Measurements from ENCODE around the gene PLCG1.

The PLCG1 gene

DNA sequence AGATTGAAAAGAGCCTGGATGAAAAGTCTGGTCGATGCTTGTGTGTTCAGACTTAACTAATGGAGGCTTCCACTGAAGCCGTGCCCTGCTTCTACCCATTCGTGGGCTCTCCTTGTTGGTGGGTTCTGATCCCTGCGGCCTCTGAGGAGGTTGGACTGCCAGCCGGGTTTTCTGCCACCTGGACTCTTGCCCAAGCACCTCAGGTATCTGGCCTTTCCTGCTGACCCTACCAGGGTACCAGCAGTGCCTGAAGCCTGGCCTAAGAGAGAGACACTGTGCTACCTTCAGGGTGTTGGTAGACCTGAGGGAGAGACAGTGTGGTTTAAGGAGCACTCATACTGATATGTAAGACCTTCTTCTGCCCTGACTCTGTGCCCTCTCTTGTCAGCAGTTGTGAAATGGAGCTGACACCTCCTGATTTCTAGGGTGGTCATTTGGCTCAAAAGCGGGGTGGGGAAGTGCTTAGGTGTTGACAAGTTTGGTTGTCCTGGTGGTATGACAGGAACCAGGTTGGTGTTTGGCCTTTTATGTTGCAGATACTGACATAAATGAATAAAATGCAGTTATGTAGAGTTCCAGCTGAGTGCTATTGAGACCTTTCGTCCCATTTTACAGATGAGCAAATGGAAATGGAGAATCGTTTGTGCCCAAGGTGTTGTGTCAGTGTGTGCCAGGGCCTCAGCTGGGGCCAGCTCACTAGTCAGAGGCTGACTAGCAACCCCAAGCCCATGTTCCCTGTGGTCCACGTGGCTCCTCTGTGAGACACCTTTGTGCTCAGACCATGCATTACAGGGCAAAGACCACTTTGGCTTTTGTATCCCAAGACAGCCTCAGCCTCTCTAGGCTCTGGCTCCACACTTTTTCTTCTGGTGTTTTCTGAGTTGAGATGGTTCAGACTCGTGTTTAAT is 3.1 kb downstream of the PLCG1 start:
- H3K27ac ChIP-seq = no peak overlapping the region
- H3K4me3 ChIP-seq (IDR thresholded peaks at IDR 0.05; ENCODE audit: insufficient read depth, low read depth, low read length) = no peak overlapping the region
- H3K4me2 ChIP-seq = no peak overlapping the region
- no peak overlapping the region for H3K9ac ChIP-seq
- H3K27me3 ChIP-seq (ENCODE audit: insufficient read depth, low read depth) = no peaks in the 10 kb centered on the region
- no peak overlapping the region for H2AFZ ChIP-seq (ENCODE audit: low read depth)
- no peaks in the 10 kb centered on the region; the same call in 1 of the 2 replicates for H3K79me2 ChIP-seq (ENCODE audit: insufficient read depth, low read depth)
- no peaks in the 10 kb centered on the region for H3K36me3 ChIP-seq (ENCODE audit: insufficient read depth)
- H4K20me1 ChIP-seq (ENCODE audit: insufficient read depth) = no peaks in the 10 kb centered on the region
- TF ChIP-seq, protein P1, sequence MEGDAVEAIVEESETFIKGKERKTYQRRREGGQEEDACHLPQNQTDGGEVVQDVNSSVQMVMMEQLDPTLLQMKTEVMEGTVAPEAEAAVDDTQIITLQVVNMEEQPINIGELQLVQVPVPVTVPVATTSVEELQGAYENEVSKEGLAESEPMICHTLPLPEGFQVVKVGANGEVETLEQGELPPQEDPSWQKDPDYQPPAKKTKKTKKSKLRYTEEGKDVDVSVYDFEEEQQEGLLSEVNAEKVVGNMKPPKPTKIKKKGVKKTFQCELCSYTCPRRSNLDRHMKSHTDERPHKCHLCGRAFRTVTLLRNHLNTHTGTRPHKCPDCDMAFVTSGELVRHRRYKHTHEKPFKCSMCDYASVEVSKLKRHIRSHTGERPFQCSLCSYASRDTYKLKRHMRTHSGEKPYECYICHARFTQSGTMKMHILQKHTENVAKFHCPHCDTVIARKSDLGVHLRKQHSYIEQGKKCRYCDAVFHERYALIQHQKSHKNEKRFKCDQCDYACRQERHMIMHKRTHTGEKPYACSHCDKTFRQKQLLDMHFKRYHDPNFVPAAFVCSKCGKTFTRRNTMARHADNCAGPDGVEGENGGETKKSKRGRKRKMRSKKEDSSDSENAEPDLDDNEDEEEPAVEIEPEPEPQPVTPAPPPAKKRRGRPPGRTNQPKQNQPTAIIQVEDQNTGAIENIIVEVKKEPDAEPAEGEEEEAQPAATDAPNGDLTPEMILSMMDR (conservative IDR thresholded peaks at IDR 0.05; ENCODE audit: low read depth, low read length) = no peak
- H3K4me1 ChIP-seq (ENCODE audit: low read depth, poor library complexity, severe bottlenecking) = no peaks in the 10 kb centered on the region

DNA sequence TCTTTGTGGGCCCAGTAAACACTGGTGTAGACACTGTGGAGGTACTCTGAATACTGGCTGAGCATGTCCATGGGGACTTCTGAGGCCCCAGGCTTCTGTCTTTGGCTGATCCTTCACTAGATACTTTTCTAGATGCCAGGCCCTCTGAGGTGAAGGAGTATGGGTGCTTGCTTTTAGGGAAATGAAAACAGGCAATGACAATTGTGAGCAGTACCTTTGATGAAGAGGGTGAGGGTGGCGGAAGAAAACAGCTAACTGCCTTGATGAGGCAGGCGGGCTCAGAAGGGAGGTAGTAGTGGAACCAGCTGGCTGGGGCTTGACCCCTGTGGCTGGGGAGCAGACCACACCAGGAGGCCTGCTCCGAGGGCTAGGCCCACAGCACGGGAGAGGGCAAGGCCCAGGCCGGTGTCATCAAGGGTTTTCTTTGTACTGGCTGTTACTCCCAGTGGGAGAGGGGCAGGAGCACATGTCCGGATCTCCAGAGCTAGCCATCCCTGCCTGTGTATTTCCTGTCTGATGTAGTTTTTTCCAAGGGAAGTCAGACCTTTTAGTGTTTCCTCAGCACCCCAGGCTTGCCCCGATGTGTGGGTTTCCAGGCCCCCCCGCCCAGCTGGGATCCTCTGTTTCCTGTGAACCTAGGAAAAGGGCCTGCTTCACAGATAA is 3.9 kb downstream of the PLCG1 start:
- no peaks in the 10 kb centered on the region for H3K36me3 ChIP-seq (ENCODE audit: insufficient read depth)
- H2AFZ ChIP-seq (ENCODE audit: low read depth) = no peak overlapping the region
- H3K27me3 ChIP-seq (ENCODE audit: insufficient read depth, low read depth) = no peaks in the 10 kb centered on the region
- H3K4me1 ChIP-seq (ENCODE audit: low read depth, poor library complexity, severe bottlenecking) = no peaks in the 10 kb centered on the region
- no peak overlapping the region for H3K27ac ChIP-seq
- H4K20me1 ChIP-seq (ENCODE audit: insufficient read depth) = no peaks in the 10 kb centered on the region
- no peak overlapping the region for H3K9ac ChIP-seq
- no peak overlapping the region for H3K4me2 ChIP-seq
- no peak overlapping the region for H3K4me3 ChIP-seq (IDR thresholded peaks at IDR 0.05; ENCODE audit: insufficient read depth, low read depth, low read length)
- TF ChIP-seq, protein P1 (conservative IDR thresholded peaks at IDR 0.05; ENCODE audit: low read depth, low read length) = no peak
- no peaks in the 10 kb centered on the region; the same call in 1 of the 2 replicates for H3K79me2 ChIP-seq (ENCODE audit: insufficient read depth, low read depth)

DNA sequence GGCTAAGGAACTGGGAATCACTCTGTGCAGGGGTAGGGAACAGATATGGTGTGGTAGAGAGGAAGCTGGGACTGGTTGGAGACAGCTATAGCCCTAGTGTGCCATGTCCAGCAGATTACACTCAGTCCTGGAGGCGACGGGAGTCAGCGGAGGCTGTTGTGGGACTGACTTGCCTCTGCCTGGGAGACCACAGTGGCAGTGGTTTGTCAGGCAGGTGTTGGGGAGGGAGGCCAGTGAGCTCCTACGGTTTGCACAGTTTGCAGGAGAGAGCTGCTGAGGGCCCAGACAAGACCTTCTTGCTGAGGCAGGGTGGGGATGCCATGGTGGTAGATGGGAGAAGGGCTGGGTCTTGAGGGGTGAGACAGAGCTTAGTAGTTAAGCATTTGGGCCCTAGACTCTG is 4.9 kb downstream of the PLCG1 start:
- Histone ChIP-seq H4K20me1 (ENCODE audit: insufficient read depth) (no peaks in the 10 kb centered on the region), H3K79me2 (ENCODE audit: insufficient read depth, low read depth) (no peaks in the 10 kb centered on the region; the same call in 1 of the 2 replicates), H3K9ac (no peak overlapping the region), H3K36me3 (ENCODE audit: insufficient read depth) (no peaks in the 10 kb centered on the region), H3K4me2 (no peak overlapping the region), H3K4me1 (ENCODE audit: low read depth, poor library complexity, severe bottlenecking) (no peaks in the 10 kb centered on the region), H3K4me3 (IDR thresholded peaks at IDR 0.05; ENCODE audit: insufficient read depth, low read depth, low read length) (no peak overlapping the region), H3K27ac (no peak overlapping the region), H2AFZ (ENCODE audit: low read depth) (no peak overlapping the region), H3K27me3 (ENCODE audit: insufficient read depth, low read depth) (no peaks in the 10 kb centered on the region)
- TF ChIP-seq, protein P1 (conservative IDR thresholded peaks at IDR 0.05; ENCODE audit: low read depth, low read length) = no peak

GRCh38 chr20:41142919-41143318 is 5.6 kb downstream of the PLCG1 start:
- H3K4me1 ChIP-seq (ENCODE audit: low read depth, poor library complexity, severe bottlenecking) = no peaks in the 10 kb centered on the region
- H3K36me3 ChIP-seq (ENCODE audit: insufficient read depth) = no peaks in the 10 kb centered on the region
- no peaks in the 10 kb centered on the region for H4K20me1 ChIP-seq (ENCODE audit: insufficient read depth)

More at GRCh38 chr20:41142919-41143318, 5.6 kb downstream of the PLCG1 start:
- Histone ChIP-seq H2AFZ (ENCODE audit: low read depth) (no peak overlapping the region), H3K27ac (no peak overlapping the region), H3K4me2 (no peak overlapping the region), H3K4me3 (IDR thresholded peaks at IDR 0.05; ENCODE audit: insufficient read depth, low read depth, low read length) (no peak overlapping the region), H3K27me3 (ENCODE audit: insufficient read depth, low read depth) (no peaks in the 10 kb centered on the region), H3K9ac (no peak overlapping the region), H3K79me2 (ENCODE audit: insufficient read depth, low read depth) (no peaks in the 10 kb centered on the region; the same call in 1 of the 2 replicates)
- TF ChIP-seq, protein P1 (conservative IDR thresholded peaks at IDR 0.05; ENCODE audit: low read depth, low read length) = no peak
